ENCODE measurements around the gene EID2.

Gene EID2

GRCh38 chr19:39502640-39503417 lies 37.1 kb downstream of the EID2 start:
- no peak overlapping the region for H2BK12ac ChIP-seq (ENCODE audit: low read length)
- peak overlapping the region; percentile 92 for H2AFZ ChIP-seq (ENCODE audit: insufficient read depth, low read length, poor library complexity)
- no peaks in the 10 kb centered on the region for H3K36me3 ChIP-seq (ENCODE audit: control insufficient read depth in 1 of 2, insufficient read depth in 2 of 2, low read length in 2 of 2)
- H3K27ac ChIP-seq (ENCODE audit: low read depth, low read length): no peak overlapping the region
- peaks cover 11 to 15% of the 10 kb centered on the region in 2 experiments for H3K4me1 ChIP-seq (ENCODE audit: control insufficient read depth in 1 of 2, insufficient read depth in 2 of 2, low read length in 2 of 2)
- H3K14ac ChIP-seq (ENCODE audit: low read length): no peak overlapping the region
- peaks cover 16% of the 10 kb centered on the region for H3K9me3 ChIP-seq (ENCODE audit: insufficient read depth, low read depth, low read length)
- H2AK5ac ChIP-seq (ENCODE audit: low read length): no peak overlapping the region
- no peak overlapping the region for H4K91ac ChIP-seq (ENCODE audit: low read depth, low read length)
- H3K4me2 ChIP-seq (ENCODE audit: low read length): peak overlapping the region; percentile 40
- H3K79me2 ChIP-seq (ENCODE audit: control insufficient read depth, insufficient read depth, low read length, poor library complexity): no peaks in the 10 kb centered on the region
- no peak overlapping the region for H3K23ac ChIP-seq (ENCODE audit: low read length)
- peaks cover 2% of the 10 kb centered on the region for H3K79me1 ChIP-seq (ENCODE audit: low read length)
- H3K4me3 ChIP-seq (ENCODE audit: low read depth, low read length): no peak overlapping the region
- H4K8ac ChIP-seq (ENCODE audit: low read depth, low read length): peak overlapping the region; percentile 65
- no CpG with 5 or more reads among the region's 69 CpGs for WGBS (ENCODE audit: extremely low coverage, insufficient coverage, insufficient read length)
- H3K27me3 ChIP-seq (ENCODE audit: insufficient read depth, low read length): peaks cover 47% of the 10 kb centered on the region
- no peak overlapping the region for H3K9ac ChIP-seq (ENCODE audit: low read length)
- no peak overlapping the region for H3K4ac ChIP-seq (ENCODE audit: low read depth, low read length)
- peak; percentile 77 to 85 for DNase-seq
- no peak overlapping the region for H2BK5ac ChIP-seq (ENCODE audit: low read depth, low read length, poor library complexity)
- peak overlapping the region; percentile 50 for H4K12ac ChIP-seq (ENCODE audit: low read depth, low read length)
- no peak overlapping the region for H2BK120ac ChIP-seq (ENCODE audit: insufficient read depth, low read length, poor library complexity)
- H3K18ac ChIP-seq (ENCODE audit: low read length): no peak overlapping the region

DNA sequence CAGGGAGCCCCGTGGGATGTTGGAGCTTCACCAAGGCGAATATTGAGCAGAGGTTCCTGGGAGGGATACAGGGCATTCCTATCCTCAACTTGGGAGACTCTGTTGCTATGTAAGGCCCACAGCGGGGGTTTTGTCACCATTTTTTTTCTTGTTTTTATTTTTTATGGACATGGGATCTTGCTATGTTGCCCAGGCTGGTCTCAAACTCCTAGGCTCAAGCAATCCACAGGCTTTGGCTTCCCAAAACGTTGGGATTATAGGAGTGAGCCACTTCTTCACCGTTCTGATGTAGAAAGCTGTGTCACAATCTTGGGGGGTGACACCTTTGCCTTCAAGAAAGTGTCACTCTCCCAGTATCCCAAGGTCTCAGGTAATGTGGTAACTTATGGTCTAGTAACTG lies 38.6 kb downstream of the EID2 start:
- Histone ChIP-seq H3K79me2 (ENCODE audit: control insufficient read depth, insufficient read depth, low read length, poor library complexity) (no peaks in the 10 kb centered on the region), H3K79me1 (ENCODE audit: low read length) (peaks cover 2% of the 10 kb centered on the region), H3K27ac (ENCODE audit: low read depth, low read length) (no peak overlapping the region), H2AFZ (ENCODE audit: insufficient read depth, low read length, poor library complexity) (no peak overlapping the region), H2BK12ac (ENCODE audit: low read length) (no peak overlapping the region), H3K4me1 (ENCODE audit: control insufficient read depth in 1 of 2, insufficient read depth in 2 of 2, low read length in 2 of 2) (peaks cover 8 to 10% of the 10 kb centered on the region in 2 experiments), H3K4me2 (ENCODE audit: low read length) (no peak overlapping the region), H2BK5ac (ENCODE audit: low read depth, low read length, poor library complexity) (no peak overlapping the region), H4K91ac (ENCODE audit: low read depth, low read length) (no peak overlapping the region), H4K8ac (ENCODE audit: low read depth, low read length) (no peak overlapping the region), H3K36me3 (ENCODE audit: control insufficient read depth in 1 of 2, insufficient read depth in 2 of 2, low read length in 2 of 2) (no peaks in the 10 kb centered on the region), H3K14ac (ENCODE audit: low read length) (no peak overlapping the region), H3K4me3 (ENCODE audit: low read depth, low read length) (no peak overlapping the region), H3K18ac (ENCODE audit: low read length) (no peak overlapping the region), H3K4ac (ENCODE audit: low read depth, low read length) (no peak overlapping the region), H2AK5ac (ENCODE audit: low read length) (no peak overlapping the region), H2BK120ac (ENCODE audit: insufficient read depth, low read length, poor library complexity) (no peak overlapping the region), H3K23ac (ENCODE audit: low read length) (no peak overlapping the region), H4K12ac (ENCODE audit: low read depth, low read length) (no peak overlapping the region), H3K9ac (ENCODE audit: low read length) (no peak overlapping the region), H3K27me3 (ENCODE audit: insufficient read depth, low read length) (peaks cover 32% of the 10 kb centered on the region), H3K9me3 (ENCODE audit: insufficient read depth, low read depth, low read length) (peaks cover 8% of the 10 kb centered on the region)
- DNase-seq: no peak
- no CpG with 5 or more reads among the region's 5 CpGs for WGBS (ENCODE audit: extremely low coverage, insufficient coverage, insufficient read length)

- no peak overlapping the region for H3K18ac ChIP-seq (ENCODE audit: low read length)
- H3K9me3 ChIP-seq (ENCODE audit: insufficient read depth, low read depth, low read length): peaks cover 7% of the 10 kb centered on the region
- no CpG with 5 or more reads among the region's 4 CpGs for WGBS (ENCODE audit: extremely low coverage, insufficient coverage, insufficient read length)
- H2BK12ac ChIP-seq (ENCODE audit: low read length): no peak overlapping the region
- H4K12ac ChIP-seq (ENCODE audit: low read depth, low read length): no peak overlapping the region
- peaks cover 8 to 10% of the 10 kb centered on the region in 2 experiments for H3K4me1 ChIP-seq (ENCODE audit: control insufficient read depth in 1 of 2, insufficient read depth in 2 of 2, low read length in 2 of 2)
- H3K4ac ChIP-seq (ENCODE audit: low read depth, low read length): no peak overlapping the region
- H2AK5ac ChIP-seq (ENCODE audit: low read length): no peak overlapping the region
- H3K79me1 ChIP-seq (ENCODE audit: low read length): peaks cover 2% of the 10 kb centered on the region
- no peaks in the 10 kb centered on the region for H3K36me3 ChIP-seq (ENCODE audit: control insufficient read depth in 1 of 2, insufficient read depth in 2 of 2, low read length in 2 of 2)
- no peak overlapping the region for H3K14ac ChIP-seq (ENCODE audit: low read length)
- H3K27me3 ChIP-seq (ENCODE audit: insufficient read depth, low read length): peaks cover 27% of the 10 kb centered on the region
- H3K9ac ChIP-seq (ENCODE audit: low read length): no peak overlapping the region
- H2BK120ac ChIP-seq (ENCODE audit: insufficient read depth, low read length, poor library complexity): no peak overlapping the region
- no peak overlapping the region for H3K4me2 ChIP-seq (ENCODE audit: low read length)
- H3K79me2 ChIP-seq (ENCODE audit: control insufficient read depth, insufficient read depth, low read length, poor library complexity): no peaks in the 10 kb centered on the region
- no peak overlapping the region for H3K27ac ChIP-seq (ENCODE audit: low read depth, low read length)
- no peak overlapping the region for H3K23ac ChIP-seq (ENCODE audit: low read length)
- no peak overlapping the region for H4K91ac ChIP-seq (ENCODE audit: low read depth, low read length)
- H3K4me3 ChIP-seq (ENCODE audit: low read depth, low read length): no peak overlapping the region
- no peak overlapping the region for H2AFZ ChIP-seq (ENCODE audit: insufficient read depth, low read length, poor library complexity)
- no peak for DNase-seq
- no peak overlapping the region for H4K8ac ChIP-seq (ENCODE audit: low read depth, low read length)
- no peak overlapping the region for H2BK5ac ChIP-seq (ENCODE audit: low read depth, low read length, poor library complexity)
Observed at GRCh38 chr19:39500543-39500942, 39.4 kb downstream of the EID2 start.

- Histone ChIP-seq H3K79me1 (ENCODE audit: low read length) (peaks cover 2% of the 10 kb centered on the region), H3K23ac (ENCODE audit: low read length) (no peak overlapping the region), H3K4me3 (ENCODE audit: low read depth, low read length) (no peak overlapping the region), H3K27ac (ENCODE audit: low read depth, low read length) (no peak overlapping the region), H3K4me1 (ENCODE audit: control insufficient read depth in 1 of 2, insufficient read depth in 2 of 2, low read length in 2 of 2) (peaks cover 8 to 10% of the 10 kb centered on the region in 2 experiments), H3K9me3 (ENCODE audit: insufficient read depth, low read depth, low read length) (peaks cover 7% of the 10 kb centered on the region), H3K4me2 (ENCODE audit: low read length) (no peak overlapping the region), H2AFZ (ENCODE audit: insufficient read depth, low read length, poor library complexity) (no peak overlapping the region), H3K9ac (ENCODE audit: low read length) (no peak overlapping the region), H3K36me3 (ENCODE audit: control insufficient read depth in 1 of 2, insufficient read depth in 2 of 2, low read length in 2 of 2) (no peaks in the 10 kb centered on the region), H4K12ac (ENCODE audit: low read depth, low read length) (no peak overlapping the region), H3K27me3 (ENCODE audit: insufficient read depth, low read length) (peaks cover 24% of the 10 kb centered on the region), H2AK5ac (ENCODE audit: low read length) (no peak overlapping the region), H3K79me2 (ENCODE audit: control insufficient read depth, insufficient read depth, low read length, poor library complexity) (no peaks in the 10 kb centered on the region), H2BK120ac (ENCODE audit: insufficient read depth, low read length, poor library complexity) (no peak overlapping the region), H3K4ac (ENCODE audit: low read depth, low read length) (no peak overlapping the region), H3K14ac (ENCODE audit: low read length) (no peak overlapping the region), H2BK12ac (ENCODE audit: low read length) (no peak overlapping the region), H4K91ac (ENCODE audit: low read depth, low read length) (no peak overlapping the region), H4K8ac (ENCODE audit: low read depth, low read length) (no peak overlapping the region), H2BK5ac (ENCODE audit: low read depth, low read length, poor library complexity) (no peak overlapping the region), H3K18ac (ENCODE audit: low read length) (no peak overlapping the region)
- WGBS (ENCODE audit: extremely low coverage, insufficient coverage, insufficient read length): no CpG with 5 or more reads among the region's 8 CpGs
- DNase-seq: no peak
Observed at GRCh38 chr19:39499932-39500331, 40.0 kb downstream of the EID2 start.

Measured in trophoblast cell (in vitro differentiated cells and primary cell).